AG10803 (cell line): ENCODE results near the gene LYL1.

Experiments used
- DNase-seq: peaks from one replicate; pipeline ENCODE4 v3.0.0; 2010; ENCODE audit warnings: low read depth
- H3K4me3 ChIP-seq: 2 replicates; pipeline ENCODE4 v1.5.1; 2011; ENCODE audit warnings: mild to moderate bottlenecking, low read length, control low read depth
- CTCF ChIP-seq: conservative IDR thresholded peaks from 2 replicates; pipeline ENCODE4 v1.5.1; 2011; ENCODE audit warnings: mild to moderate bottlenecking, low read length, control low read depth, inconsistent platforms

Gene LYL1

GRCh38 chr19:13070425-13071140 is 32.1 kb downstream of the LYL1 start:
- no peak overlapping the region for H3K4me3 ChIP-seq
- DNase-seq = no peak
- TF ChIP-seq CTCF = no peak

DNA sequence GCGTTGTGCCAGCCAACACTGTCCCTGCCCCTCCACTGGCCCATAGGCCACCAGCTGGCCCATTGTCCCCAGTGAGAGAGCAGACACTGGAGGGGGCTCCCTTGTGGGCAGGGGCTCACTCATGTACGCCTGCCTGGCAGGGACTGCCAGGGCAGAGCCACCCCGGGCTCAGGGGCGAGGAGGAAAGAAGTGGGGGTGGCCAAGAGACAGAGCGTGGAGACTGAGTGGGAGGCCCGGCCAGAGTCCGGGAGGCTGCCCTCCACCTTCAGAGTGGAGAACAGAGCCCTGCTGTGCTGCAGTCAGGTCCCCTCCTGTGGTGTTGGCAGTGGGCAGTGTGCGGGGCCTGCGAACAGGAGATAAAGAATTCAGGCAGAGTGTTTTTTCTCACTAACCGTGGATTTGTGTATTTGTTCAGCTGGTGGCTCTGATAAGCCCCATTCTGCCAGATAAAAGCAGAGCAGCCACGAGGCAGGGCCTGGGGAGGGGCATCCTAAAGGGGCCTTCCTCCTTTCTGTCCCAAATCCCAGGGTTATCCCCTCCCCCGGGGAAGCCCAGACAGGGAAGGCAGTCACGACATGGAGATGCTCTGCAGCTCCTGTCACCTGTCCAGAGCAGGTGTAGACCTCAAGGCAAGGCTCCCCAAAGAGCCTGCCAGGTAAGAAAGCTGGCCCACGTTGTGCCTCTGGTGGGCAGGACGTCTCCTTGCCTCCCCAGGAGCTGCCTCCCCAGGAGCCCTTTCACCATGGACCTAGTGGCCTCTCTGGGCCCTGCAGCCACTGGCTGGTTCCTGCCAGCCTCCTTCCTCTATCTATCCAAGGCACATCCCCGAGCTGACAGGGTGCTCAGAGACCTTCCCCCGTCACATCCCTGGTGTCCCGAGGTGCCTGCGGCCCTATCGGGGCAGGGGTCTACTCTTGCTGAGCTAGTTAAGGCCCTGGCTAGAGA is 33.0 kb downstream of the LYL1 start:
- no peak for DNase-seq
- H3K4me3 ChIP-seq = no peak overlapping the region
- no peak for TF ChIP-seq CTCF

DNA sequence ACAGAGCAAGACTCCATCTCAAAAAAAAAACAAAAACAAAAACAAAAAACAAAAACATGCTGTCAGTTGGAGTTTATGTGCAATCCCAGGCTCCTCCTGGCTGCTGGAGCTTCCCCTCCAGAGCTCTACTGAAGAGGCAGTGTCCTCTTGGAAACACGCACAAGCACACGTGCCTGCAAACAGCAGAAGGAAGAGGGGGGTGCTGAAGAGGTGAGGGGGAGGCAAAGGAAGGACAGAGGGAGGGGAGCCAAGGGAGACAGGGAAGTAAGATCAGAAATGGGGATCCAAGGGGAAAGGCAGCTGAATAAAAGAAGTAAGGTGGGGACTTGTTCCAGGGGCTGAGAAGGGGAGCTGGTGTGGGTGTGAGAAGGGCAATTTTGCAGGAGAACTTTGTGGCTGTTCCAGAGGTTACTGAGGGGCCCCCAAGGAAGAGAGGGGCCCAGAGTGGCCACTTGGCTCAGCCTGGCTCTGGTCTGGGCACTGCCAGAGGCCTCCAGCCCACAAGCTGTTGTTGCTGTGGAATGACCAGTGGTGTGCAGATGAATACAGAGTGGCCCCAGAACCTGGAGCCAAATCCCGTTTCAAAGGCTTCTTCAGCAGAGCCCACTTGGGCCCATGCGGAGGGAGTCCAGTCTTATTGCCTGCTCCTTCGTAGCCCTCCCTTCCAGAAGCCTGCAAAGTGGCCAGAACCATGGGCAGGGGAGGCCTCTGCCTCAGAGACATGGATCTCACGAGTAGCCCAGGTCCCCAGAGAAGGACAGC is 34.4 kb downstream of the LYL1 start:
- TF ChIP-seq CTCF = no peak
- no peak for DNase-seq
- H3K4me3 ChIP-seq = no peak overlapping the region

GRCh38 chr19:13066933-13067807 is 35.5 kb downstream of the LYL1 start:
- no peak overlapping the region for H3K4me3 ChIP-seq
- no peak for TF ChIP-seq CTCF
- no peak for DNase-seq

DNA sequence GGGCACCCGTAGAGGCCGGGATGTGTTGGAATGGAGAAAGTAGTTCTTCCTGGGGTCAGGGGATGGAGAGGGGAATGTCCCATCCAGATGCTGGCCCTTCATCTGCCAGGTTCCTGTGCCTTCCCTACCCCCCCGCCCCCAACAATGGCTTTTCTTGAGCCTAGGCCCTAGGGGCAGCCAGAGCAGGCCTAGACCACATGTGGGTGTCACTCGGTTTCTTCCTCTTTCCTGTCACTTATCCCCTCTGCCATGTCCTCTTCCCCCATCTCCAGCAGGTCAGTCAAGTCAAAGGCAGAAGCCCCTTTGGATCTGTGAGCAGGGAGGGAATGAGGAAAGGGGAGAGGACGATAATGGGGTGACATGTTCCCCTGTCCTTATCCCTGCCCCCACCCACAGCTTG is 36.4 kb downstream of the LYL1 start:
- no peak for DNase-seq
- TF ChIP-seq CTCF = no peak
- H3K4me3 ChIP-seq = no peak overlapping the region

DNA sequence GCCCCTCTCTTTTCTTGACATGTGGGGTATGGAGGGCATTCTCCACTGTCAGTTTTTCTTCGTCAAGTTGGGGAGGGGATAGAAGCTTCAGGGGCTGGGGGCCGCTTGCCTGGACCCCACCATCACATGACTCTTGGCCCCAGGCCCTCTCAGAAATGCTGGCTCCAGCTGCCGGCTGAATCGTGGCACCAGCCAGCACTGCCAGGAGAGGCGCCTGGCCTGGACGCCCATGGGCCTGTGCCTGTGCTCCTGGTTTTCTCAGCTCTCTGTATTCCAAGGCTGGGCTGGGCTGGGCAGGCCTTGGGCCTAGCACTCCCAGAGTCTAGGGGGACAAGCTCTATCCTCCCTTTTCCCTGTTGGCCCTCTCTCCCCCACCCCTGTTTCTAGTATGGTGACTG is 38.6 kb downstream of the LYL1 start:
- TF ChIP-seq CTCF = no peak
- no peak for DNase-seq
- no peak overlapping the region for H3K4me3 ChIP-seq
